Fibroblast of skin of scalp (primary cell): ENCODE data around the gene PRDM1.
"Not testable (repeated sequence)": the region's sequence is repeated elsewhere in the genome, so short reads cannot be mapped to it uniquely, and the experiment has no call there.

Experiments used
- DNase-seq: peaks from one replicate; pipeline ENCODE4 v3.0.0-alpha.2; 2013

The PRDM1 gene

DNA sequence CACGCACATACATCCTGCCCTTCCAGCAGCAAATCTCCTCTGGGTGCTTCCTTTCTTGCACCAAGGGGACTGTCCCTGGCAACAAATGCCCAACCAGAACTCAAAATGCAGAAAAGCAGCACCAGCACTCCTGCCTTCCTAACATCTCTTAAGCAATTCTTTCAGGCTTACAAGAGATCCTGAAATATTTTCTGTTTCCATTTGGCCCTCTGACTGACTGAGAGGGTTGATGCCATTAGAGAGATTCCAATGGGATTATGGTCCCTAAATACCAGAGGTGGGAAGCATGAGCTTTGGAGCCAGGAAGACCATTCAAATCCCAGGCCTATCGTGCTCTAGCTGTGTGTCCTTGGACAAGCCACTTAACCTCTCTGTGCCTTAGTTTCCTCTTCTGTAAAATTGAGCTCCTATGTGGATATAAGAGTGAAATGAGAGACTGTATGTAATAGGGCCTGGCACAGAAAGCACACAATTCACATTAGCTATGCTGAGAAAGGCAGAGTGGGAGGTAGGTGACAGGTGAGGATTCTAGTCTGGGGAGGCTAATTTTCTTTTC lies 56.8 kb downstream of the PRDM1 start:
- DNase-seq: no peak

DNA sequence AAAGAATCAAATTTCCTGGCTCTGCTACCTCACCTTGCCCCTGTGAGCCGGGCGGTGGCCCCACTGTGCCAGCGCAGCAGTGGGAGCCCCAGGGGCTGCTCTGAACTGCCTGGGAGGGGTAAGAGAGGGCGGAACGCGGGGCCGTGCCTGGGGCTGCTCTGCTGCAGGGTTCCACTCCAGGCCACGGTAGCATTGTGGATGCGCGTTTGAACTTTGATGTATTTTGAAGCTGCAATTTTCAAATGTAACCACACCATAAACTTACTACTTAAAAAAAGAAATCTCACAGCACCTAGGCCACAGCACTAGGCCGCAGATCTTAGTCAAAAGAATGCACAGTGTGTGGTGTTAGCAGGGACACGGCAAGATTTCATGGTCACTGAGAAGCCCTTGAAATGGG lies 57.5 kb downstream of the PRDM1 start:
- DNase-seq: no peak

DNA sequence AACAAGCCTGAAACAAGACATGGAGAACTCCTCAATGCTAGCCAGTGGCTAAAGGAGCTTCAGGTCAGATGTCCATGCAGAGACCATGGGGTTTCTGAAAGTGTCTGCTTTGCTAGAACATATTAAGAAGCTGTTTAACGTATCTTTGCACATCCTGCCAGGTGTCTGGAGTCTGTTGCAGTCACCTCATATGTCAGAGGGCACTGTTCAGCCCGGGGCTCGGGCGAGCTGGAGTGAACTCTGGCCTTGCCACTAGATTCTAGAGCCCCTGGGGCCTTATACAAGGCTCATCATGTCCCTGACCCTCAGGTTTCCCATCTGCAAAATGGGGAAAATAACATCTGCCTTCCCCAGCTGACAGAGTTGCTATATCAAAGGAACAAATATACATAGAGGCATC lies 59.0 kb downstream of the PRDM1 start:
- DNase-seq: no peak

DNA sequence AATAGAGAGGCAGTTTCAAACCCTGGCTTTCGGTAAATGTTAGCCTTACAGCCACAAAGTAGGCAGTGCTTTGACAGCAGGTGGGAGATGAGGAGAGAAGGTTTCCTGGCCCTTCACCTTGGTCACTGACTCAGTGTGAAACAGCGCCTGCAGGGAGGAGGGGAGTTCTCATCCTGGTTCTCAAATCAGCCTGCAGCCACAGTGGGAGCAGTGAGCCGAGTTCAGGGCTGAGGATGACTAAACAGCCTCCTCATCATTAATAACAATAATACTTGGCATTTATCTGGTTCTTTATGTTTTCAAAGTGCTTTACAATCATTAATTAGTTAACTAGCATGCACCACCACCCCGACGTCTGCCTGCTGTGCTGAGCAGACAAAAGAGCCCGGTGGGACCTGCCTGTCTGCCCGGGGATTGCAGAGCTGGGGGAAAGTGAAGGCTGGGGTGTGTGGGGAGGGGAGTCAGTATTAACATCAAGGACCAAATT lies 59.6 kb downstream of the PRDM1 start:
- no peak for DNase-seq

DNA sequence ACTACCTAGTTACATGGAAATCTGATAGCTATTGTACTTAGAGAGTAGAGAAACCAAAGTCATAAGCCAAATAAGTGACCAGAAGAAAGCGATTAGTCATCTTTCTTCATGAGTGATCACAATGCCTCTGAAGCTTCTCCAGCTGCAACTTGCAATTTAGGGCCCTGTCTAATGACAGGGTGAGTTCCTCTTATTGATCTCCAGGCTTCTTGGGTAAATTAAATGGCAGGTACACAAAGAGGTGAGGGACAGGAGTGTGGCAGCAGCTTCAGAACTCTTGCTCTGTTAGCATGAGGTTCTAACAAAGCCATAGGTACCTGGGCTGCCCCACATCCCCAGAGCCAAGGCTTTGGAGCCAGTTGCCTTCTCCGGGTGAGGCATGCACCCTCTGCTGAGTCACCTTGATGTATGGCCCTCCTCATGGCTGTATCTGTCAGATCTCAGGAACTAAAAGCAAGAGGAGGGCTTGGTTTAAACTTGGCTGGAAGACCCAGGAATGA lies 60.8 kb downstream of the PRDM1 start:
- no peak for DNase-seq

DNA sequence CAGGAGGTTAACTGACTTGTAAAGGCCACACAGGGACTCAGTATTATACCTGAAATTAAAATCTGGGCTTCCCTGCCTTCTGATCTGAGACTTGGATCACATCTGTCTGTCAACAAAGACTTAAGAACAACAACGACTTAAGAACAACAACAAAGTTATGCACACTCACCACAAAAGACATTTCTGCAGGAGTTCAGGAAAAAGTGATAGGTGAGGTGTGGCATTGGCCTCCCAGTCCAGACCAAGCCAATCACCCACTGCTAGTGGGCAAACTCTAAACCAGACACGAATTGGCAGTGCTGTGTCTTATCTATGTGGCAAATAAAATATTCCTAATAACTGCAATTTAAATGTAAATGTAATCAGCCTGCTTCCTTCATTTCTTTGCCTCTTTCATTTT lies 61.3 kb downstream of the PRDM1 start:
- DNase-seq: no peak

DNA sequence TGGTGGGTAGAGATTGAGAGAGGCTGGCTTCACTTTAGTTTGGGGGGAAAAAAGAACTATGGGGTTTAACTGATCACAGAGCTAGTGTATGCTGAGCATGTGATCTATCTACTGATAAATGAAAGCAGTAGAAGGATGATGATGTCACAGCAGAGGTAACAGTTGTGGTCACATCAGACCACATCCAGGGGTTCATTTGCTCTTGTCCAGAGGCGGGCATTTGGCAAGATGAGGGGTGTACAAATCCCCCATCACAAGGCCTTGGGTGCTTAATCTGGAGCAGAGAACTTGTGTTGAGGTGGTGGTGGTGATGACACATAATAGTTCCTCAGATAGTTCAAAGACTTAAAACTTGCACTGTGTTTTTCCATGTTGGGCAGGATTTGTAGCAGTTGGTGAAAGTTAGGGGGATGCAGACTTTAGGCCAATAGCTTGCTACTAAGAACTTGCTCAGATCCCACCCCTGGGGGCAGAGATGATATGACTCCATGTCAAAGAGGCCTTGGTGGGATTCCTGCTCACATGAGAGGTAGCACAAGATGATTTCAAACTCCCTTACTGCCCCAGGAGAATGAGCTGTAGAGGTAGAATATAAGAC lies 63.4 kb downstream of the PRDM1 start:
- DNase-seq: no peak

DNA sequence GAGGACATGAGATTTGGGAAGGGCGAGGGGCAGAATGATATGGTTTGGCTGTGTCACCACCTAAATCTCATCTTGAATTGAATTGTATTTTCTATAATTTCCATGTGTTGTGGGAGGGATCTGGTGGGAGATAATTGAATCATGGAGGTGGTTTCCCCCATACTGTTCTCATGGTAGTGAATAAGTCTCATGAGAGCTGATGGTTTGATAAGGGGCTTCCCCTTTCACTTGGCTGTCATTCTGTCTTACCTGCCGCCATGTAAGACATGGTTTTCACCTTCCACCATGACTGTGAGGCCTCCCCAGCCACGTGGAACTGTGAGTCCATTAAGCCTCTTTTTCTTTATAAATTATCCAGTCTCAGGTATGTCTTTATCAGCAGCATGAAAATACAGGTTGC lies 66.3 kb downstream of the PRDM1 start:
- not testable (repeated sequence) for DNase-seq

DNA sequence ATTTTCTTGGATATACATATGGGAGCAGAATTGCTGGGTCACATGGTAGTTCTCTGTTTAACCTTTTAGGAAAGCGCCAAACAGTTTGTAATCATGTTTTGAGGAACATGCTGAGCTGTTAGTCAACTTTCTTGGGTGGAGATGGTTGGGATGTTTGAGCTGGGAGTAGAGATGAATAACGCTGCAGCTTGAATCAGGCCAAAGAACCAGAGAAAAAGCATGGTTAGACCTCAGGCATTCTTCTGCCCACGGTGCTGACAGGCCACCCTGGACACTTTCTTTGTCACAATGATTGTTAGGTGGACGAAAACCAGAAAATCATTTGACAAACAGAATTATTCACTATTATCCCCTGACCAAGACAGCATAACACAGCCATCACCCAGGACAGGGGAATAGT lies 66.8 kb downstream of the PRDM1 start:
- DNase-seq: peak; percentile 39

DNA sequence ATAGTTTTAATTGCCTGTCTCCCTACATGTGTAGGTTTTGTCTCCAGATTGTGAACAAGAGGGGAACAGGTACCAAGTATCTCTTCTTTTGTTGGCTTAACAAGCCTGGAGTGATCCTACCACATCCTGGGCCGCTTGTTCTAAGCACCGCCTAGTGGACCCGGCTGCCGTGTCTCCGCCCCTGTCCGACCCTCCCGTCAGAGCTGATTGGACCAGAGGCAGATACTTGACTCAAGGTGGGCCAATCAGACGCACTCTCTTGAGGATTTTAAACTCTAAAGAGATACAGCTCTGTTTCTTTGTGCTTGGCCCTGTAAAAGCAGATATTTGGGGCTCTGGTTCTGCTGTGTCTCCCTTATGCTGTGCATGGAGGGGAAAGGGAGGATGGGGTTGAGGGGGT lies 68.2 kb downstream of the PRDM1 start:
- DNase-seq: no peak

DNA sequence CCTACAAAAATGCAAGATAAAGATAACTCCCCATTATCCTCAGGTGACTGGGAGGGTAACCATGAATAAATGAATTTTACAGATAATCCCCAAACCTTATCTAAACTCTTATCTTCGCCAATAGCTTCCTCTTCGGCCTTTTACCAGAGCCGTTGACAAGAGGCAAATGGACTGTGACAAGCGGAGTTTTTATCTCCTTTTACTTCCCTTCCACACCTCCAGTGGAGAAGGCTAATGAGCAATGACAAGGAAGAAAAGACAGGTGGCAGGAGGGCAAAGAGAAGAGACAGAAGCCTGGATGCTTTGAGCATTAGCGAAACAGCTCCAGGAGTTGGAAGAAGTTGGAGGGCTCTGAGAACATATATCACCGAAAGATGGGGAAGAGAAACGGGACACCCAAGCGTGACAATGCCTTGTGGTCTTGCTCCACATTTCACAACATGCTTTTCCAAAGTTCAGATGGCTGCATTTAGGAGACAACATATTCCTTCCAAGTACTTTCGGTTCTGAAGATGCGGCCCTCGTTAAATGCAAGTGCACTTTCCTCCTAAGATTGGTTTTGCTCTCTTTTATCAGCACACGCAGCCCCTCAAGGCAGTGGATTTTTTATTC lies 69.2 kb downstream of the PRDM1 start:
- DNase-seq: peak; percentile 66

DNA sequence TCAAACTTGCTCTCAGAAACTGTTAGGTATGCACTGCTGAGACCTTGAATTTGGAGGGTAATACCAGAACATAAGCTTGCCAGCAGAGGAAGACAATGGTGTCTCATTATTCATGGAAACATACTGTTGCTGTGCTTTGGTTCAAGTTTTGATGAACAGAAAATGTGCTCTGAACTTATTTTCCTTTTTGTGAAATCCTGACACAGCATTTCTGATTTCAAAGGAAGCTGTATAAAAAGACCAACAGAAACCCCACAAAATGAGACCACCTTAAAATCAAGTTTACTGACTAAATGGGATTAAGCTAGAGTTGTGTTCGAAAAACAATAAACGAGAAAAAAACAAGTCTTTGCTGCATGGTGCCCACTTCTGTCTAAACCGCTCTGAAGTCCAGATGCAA lies 70.3 kb downstream of the PRDM1 start:
- no peak for DNase-seq

DNA sequence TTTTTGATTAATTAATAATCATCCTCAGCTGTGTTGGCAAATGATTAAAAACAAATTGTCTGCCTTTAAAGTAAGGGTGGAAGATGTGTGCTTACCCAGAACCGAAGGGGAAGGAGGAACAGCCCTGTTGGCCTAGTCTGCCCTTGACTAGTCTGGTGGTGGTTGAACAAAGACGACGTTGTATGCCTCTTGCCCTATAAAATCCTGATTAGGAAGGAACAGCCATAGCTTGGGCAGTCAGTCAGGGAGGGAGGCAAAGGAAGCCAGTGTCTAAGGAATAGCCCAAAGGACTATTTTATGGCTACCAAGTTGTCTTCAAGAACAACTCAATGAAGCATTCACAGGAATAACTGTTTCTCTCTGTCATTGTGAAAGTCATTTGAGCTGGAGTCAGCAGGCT lies 70.7 kb downstream of the PRDM1 start:
- DNase-seq: no peak

DNA sequence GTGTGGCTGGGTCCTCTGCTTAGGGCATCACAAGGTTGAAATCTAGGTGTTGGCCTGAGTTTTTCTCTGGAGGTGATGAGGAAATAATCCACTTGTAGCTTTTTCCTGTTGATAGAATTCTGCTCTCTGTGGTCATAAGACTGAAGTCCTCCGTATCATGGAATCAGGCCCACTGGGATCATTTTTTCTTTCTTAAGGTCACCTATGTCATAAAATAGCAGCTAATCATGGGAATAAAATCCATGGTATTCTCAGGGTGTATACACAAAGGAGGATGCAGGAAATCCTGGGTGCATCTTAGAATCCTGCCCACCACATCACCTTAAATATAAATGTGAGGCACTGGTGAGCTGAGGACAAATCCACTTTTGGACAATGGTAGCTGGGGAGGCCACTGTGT lies 72.7 kb downstream of the PRDM1 start:
- no peak for DNase-seq
